Endothelial cell of umbilical vein (primary cell): ENCODE data around the gene TAF8.

Experiments
- EZH2 ChIP-seq: IDR thresholded peaks from 2 replicates; pipeline ENCODE4 v1.6.1; 2012; ENCODE audit warnings: borderline replicate concordance, low read depth, mild to moderate bottlenecking, moderate library complexity, low read length, inconsistent platforms; ENCODE audit not compliant: severe bottlenecking
- FOS ChIP-seq: IDR thresholded peaks from 2 replicates; pipeline ENCODE4 v1.6.1; 2011; ENCODE audit warnings: mild to moderate bottlenecking, low read length, moderate library complexity, borderline replicate concordance; ENCODE audit not compliant: insufficient read depth
- POLR2A ChIP-seq: IDR thresholded peaks from 2 replicates; pipeline ENCODE4 v1.6.1; 2012; ENCODE audit warnings: low read depth, mild to moderate bottlenecking, control low read depth, low read length
- POLR2AphosphoS5 ChIP-seq: IDR thresholded peaks from 2 replicates; pipeline ENCODE4 v1.6.1; 2012; ENCODE audit warnings: low read depth, mild to moderate bottlenecking, control low read depth, low read length, moderate library complexity; ENCODE audit not compliant: insufficient read depth
- TF ChIP-seq, protein P1 (sequence below), 2 donors: IDR thresholded peaks; 1 replicate in 1 of 2; 2 replicates in 1 of 2; pipeline ENCODE4 v1.5.1; 2011; ENCODE audit warnings: low read length in 2 of 2, mild to moderate bottlenecking in 2 of 2, moderate library complexity in 2 of 2, control low read depth in 1 of 2, inconsistent platforms in 1 of 2, low read depth in 1 of 2; ENCODE audit not compliant: insufficient read depth in 1 of 2; ENCODE audit errors: extremely low read depth in 1 of 2

GRCh38 chr6:42009844-42010184 lies 40.5 kb upstream of the TAF8 start:
- TF ChIP-seq POLR2A (no peak), POLR2AphosphoS5 (no peak), EZH2 (no peak), FOS (no peak)
- TF ChIP-seq, protein P1, sequence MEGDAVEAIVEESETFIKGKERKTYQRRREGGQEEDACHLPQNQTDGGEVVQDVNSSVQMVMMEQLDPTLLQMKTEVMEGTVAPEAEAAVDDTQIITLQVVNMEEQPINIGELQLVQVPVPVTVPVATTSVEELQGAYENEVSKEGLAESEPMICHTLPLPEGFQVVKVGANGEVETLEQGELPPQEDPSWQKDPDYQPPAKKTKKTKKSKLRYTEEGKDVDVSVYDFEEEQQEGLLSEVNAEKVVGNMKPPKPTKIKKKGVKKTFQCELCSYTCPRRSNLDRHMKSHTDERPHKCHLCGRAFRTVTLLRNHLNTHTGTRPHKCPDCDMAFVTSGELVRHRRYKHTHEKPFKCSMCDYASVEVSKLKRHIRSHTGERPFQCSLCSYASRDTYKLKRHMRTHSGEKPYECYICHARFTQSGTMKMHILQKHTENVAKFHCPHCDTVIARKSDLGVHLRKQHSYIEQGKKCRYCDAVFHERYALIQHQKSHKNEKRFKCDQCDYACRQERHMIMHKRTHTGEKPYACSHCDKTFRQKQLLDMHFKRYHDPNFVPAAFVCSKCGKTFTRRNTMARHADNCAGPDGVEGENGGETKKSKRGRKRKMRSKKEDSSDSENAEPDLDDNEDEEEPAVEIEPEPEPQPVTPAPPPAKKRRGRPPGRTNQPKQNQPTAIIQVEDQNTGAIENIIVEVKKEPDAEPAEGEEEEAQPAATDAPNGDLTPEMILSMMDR (IDR thresholded peaks at IDR 0.05; ENCODE audit: extremely low read depth in 1 of 2, insufficient read depth in 1 of 2, low read depth in 1 of 2, low read length in 2 of 2), result no peak
